Astrocyte (in vitro differentiated cells and primary cell): ENCODE data around the gene LLCFC1. TPM values are rescaled to one million over a fixed set of nuclear protein-coding genes. Genes with fewer than 3 reads are reported as not detected.

ENCODE experiments used
- DNase-seq: peaks from one replicate; pipeline ENCODE4 v3.0.0-alpha.2; 2010; ENCODE audit warnings: low read depth
- FAIRE-seq: peaks from 2 replicates; lab custom pipeline; 2011; peaks lifted over from hg19 to GRCh38; lab: Jason Lieb, UNC
- H2AFZ ChIP-seq: 2 replicates; pipeline ENCODE4 v1.6.0; 2012; ENCODE audit warnings: low read depth, low read length, inconsistent platforms
- H3K27ac ChIP-seq: 2 replicates; pipeline ENCODE4 v1.5.1; 2011; ENCODE audit warnings: low read depth, low read length, inconsistent platforms
- H3K27me3 ChIP-seq: 2 replicates; pipeline ENCODE4 v1.6.0; 2011; ENCODE audit warnings: low read length, inconsistent platforms; ENCODE audit not compliant: insufficient read depth
- H3K36me3 ChIP-seq: 2 replicates; pipeline ENCODE4 v1.5.1; 2011; ENCODE audit warnings: low read length, inconsistent platforms; ENCODE audit not compliant: insufficient read depth
- H3K4me1 ChIP-seq: 2 replicates; pipeline ENCODE4 v1.5.1; 2011; ENCODE audit warnings: low read length, inconsistent platforms; ENCODE audit not compliant: insufficient read depth
- H3K4me2 ChIP-seq: 2 replicates; pipeline ENCODE4 v1.6.0; 2012; ENCODE audit warnings: low read length, inconsistent platforms
- H3K4me3 ChIP-seq: 2 replicates; pipeline ENCODE4 v1.5.1; 2011; ENCODE audit warnings: low read depth, mild to moderate bottlenecking, low read length, inconsistent platforms; ENCODE audit not compliant: insufficient read depth
- H3K79me2 ChIP-seq: 2 replicates; pipeline ENCODE4 v1.6.0; 2012; ENCODE audit warnings: mild to moderate bottlenecking, low read length, inconsistent platforms; ENCODE audit not compliant: insufficient read depth
- H3K9ac ChIP-seq: 2 replicates; pipeline ENCODE4 v1.6.0; 2012; ENCODE audit warnings: mild to moderate bottlenecking, low read length, inconsistent platforms
- H3K9me3 ChIP-seq: 2 replicates; pipeline ENCODE4 v1.5.1; 2012; ENCODE audit warnings: low read depth, mild to moderate bottlenecking, low read length, inconsistent platforms; ENCODE audit not compliant: insufficient read depth
- H4K20me1 ChIP-seq: 2 replicates; pipeline ENCODE4 v1.6.0; 2012; ENCODE audit warnings: low read length, inconsistent platforms; ENCODE audit not compliant: insufficient read depth
- H3K27ac Mint-ChIP-seq: one replicate; pipeline ENCODE4 v1.8.0; 2021; ENCODE audit warnings: mild to moderate bottlenecking, mixed read lengths; ENCODE audit not compliant: unreplicated experiment
- H3K27me3 Mint-ChIP-seq: one replicate; pipeline ENCODE4 v1.8.0; 2021; ENCODE audit warnings: low read depth, mixed read lengths; ENCODE audit not compliant: unreplicated experiment
- H3K36me3 Mint-ChIP-seq: one replicate; pipeline ENCODE4 v1.8.0; 2021; ENCODE audit warnings: low read depth, mixed read lengths; ENCODE audit not compliant: unreplicated experiment
- H3K4me1 Mint-ChIP-seq: one replicate; pipeline ENCODE4 v1.8.0; 2021; ENCODE audit warnings: low read depth, mixed read lengths; ENCODE audit not compliant: unreplicated experiment
- H3K4me3 Mint-ChIP-seq: one replicate; pipeline ENCODE4 v1.8.0; 2021; ENCODE audit warnings: mild to moderate bottlenecking, moderate library complexity, mixed read lengths; ENCODE audit not compliant: unreplicated experiment
- H3K9me3 Mint-ChIP-seq: one replicate; pipeline ENCODE4 v1.8.0; 2021; ENCODE audit warnings: mild to moderate bottlenecking, mixed read lengths; ENCODE audit not compliant: unreplicated experiment
- CTCF ChIP-seq: IDR thresholded peaks from 2 replicates; pipeline ENCODE4 v1.5.1; 2011; ENCODE audit warnings: low read depth, mild to moderate bottlenecking, inconsistent platforms, low read length, moderate library complexity; ENCODE audit not compliant: insufficient read depth
- EZH2 ChIP-seq: IDR thresholded peaks from 2 replicates; pipeline ENCODE4 v1.6.1; 2012; ENCODE audit warnings: mild to moderate bottlenecking, low read length, inconsistent platforms; ENCODE audit not compliant: insufficient read depth
- total RNA-seq: library from RNA; stranded (reverse); gene quantifications from 2 replicates; pipeline ENCODE4 v1.2.1, GENCODE V29; 2021

Gene LLCFC1
- total RNA-seq, 1 donor from 2014 or later, result not detected

- H3K36me3 ChIP-seq, result no peaks in the 10 kb centered on the region
- H3K9me3 Mint-ChIP-seq, result no peaks in the 10 kb centered on the region
- H3K27me3 ChIP-seq, result no peaks in the 10 kb centered on the region
- FAIRE-seq (no peak), DNase-seq (peak; percentile 17)
- H4K20me1 ChIP-seq, result no peaks in the 10 kb centered on the region
- H3K4me3 ChIP-seq, result no peak overlapping the region
- no peaks in the 10 kb centered on the region for H3K4me1 ChIP-seq
- no peak overlapping the region for H3K4me3 Mint-ChIP-seq
- no peaks in the 10 kb centered on the region for H3K36me3 Mint-ChIP-seq
- H3K4me1 Mint-ChIP-seq, result peaks cover 1% of the 10 kb centered on the region
- H3K4me2 ChIP-seq, result peak overlapping the region; percentile 11
- H3K27ac ChIP-seq, result no peak overlapping the region
- no peak overlapping the region for H3K9ac ChIP-seq
- H3K27ac Mint-ChIP-seq, result no peak overlapping the region
- H2AFZ ChIP-seq, result no peak overlapping the region
- no peak for TF ChIP-seq CTCF
- peaks cover 10% of the 10 kb centered on the region for H3K27me3 Mint-ChIP-seq
- no peaks in the 10 kb centered on the region for H3K79me2 ChIP-seq
- H3K9me3 ChIP-seq, result no peaks in the 10 kb centered on the region
Observed at GRCh38 chr7:142910031-142910433, 29.3 kb upstream of the LLCFC1 start.

- H3K9me3 Mint-ChIP-seq, result no peaks in the 10 kb centered on the region
- Histone ChIP-seq H3K9ac (no peak overlapping the region), H3K4me2 (no peak overlapping the region), H3K27ac (no peak overlapping the region), H3K36me3 (no peaks in the 10 kb centered on the region), H3K79me2 (no peaks in the 10 kb centered on the region), H2AFZ (no peak overlapping the region), H3K9me3 (no peaks in the 10 kb centered on the region), H4K20me1 (no peaks in the 10 kb centered on the region), H3K27me3 (no peaks in the 10 kb centered on the region), H3K4me1 (no peaks in the 10 kb centered on the region), H3K4me3 (no peak overlapping the region)
- no peak for TF ChIP-seq EZH2
- TF ChIP-seq CTCF, result no peak
- H3K27ac Mint-ChIP-seq, result no peak overlapping the region
- DNase-seq (no peak), FAIRE-seq (no peak)
- no peak overlapping the region for H3K4me3 Mint-ChIP-seq
- H3K4me1 Mint-ChIP-seq, result peaks cover 1% of the 10 kb centered on the region
- H3K36me3 Mint-ChIP-seq, result no peaks in the 10 kb centered on the region
- peaks cover 10% of the 10 kb centered on the region for H3K27me3 Mint-ChIP-seq
Observed at GRCh38 chr7:142910481-142910880, 28.8 kb upstream of the LLCFC1 start.

GRCh38 chr7:142913051-142913450, 26.2 kb upstream of the LLCFC1 start:
- no peaks in the 10 kb centered on the region for H3K36me3 ChIP-seq
- DNase-seq (no peak), FAIRE-seq (no peak)
- no peaks in the 10 kb centered on the region for H3K9me3 ChIP-seq
- Mint-ChIP-seq H3K4me1 (peaks cover 1% of the 10 kb centered on the region), H3K27ac (no peak overlapping the region), H3K27me3 (peaks cover 10% of the 10 kb centered on the region), H3K4me3 (no peak overlapping the region), H3K36me3 (no peaks in the 10 kb centered on the region), H3K9me3 (no peaks in the 10 kb centered on the region)
- H3K4me2 ChIP-seq, result no peak overlapping the region
- H4K20me1 ChIP-seq, result no peaks in the 10 kb centered on the region
- H3K79me2 ChIP-seq, result no peaks in the 10 kb centered on the region
- no peak overlapping the region for H3K27ac ChIP-seq
- no peak overlapping the region for H3K9ac ChIP-seq
- no peak overlapping the region for H3K4me3 ChIP-seq
- no peak overlapping the region for H2AFZ ChIP-seq
- TF ChIP-seq CTCF (no peak), EZH2 (no peak)
- no peaks in the 10 kb centered on the region for H3K27me3 ChIP-seq
- no peaks in the 10 kb centered on the region for H3K4me1 ChIP-seq
